Uterus (tissue), 4 donors: Measurements from ENCODE around the gene CMKLR1. TPM values are rescaled to one million over a fixed set of nuclear protein-coding genes. Genes with fewer than 3 reads are reported as not detected.

Experiments used
- DNase-seq, 2 donors: peaks; one replicate each; pipeline ENCODE4 v3.0.0-alpha.2; 2019 to 2020
- H3K27ac ChIP-seq, 2 donors: fragments of 200-600 bp; sonication (generic); 1 replicate in 1 of 2; 2 replicates in 1 of 2; pipeline ENCODE4 v1.5.1; 2016 to 2018
- H3K27me3 ChIP-seq, 2 donors: fragments of 200-600 bp; sonication (generic); one replicate each; pipeline ENCODE4 v1.5.1; 2018 to 2019; ENCODE audit warnings: control low read depth in 1 of 2
- H3K36me3 ChIP-seq, 2 donors: fragments of 200-600 bp; sonication (generic); one replicate each; pipeline ENCODE4 v1.5.1; 2019; ENCODE audit warnings: control low read depth in 1 of 2
- H3K4me1 ChIP-seq, 2 donors: fragments of 200-600 bp; sonication (generic); one replicate each; pipeline ENCODE4 v1.5.1; 2018 to 2019; ENCODE audit warnings: control low read depth in 1 of 2
- H3K4me3 ChIP-seq, 2 donors: fragments of 200-600 bp; sonication (generic); 1 replicate in 1 of 2; 2 replicates in 1 of 2; pipeline ENCODE4 v1.5.1; 2018 to 2019; ENCODE audit warnings: mild to moderate bottlenecking in 1 of 2
- H3K9me3 ChIP-seq, 2 donors: fragments of 200-600 bp; sonication (generic); one replicate each; pipeline ENCODE4 v1.5.1; 2019; ENCODE audit warnings: control low read depth in 1 of 2
- CTCF ChIP-seq, 4 experiments: fragments of 200-600 bp in 2 of 4; fragments of 450-650 bp in 2 of 4; sonication (generic) in 2 of 4; IDR thresholded peaks; one replicate each; pipeline ENCODE4 v1.5.1; 2016 to 2019; ENCODE audit warnings: antibody characterized with exemption in 4 of 4, mild to moderate bottlenecking in 2 of 4, moderate library complexity in 1 of 4
- POLR2A ChIP-seq, 2 donors: fragments of 450-650 bp; IDR thresholded peaks; one replicate each; pipeline ENCODE4 v1.6.1; 2016; ENCODE audit warnings: antibody characterized with exemption in 2 of 2, mild to moderate bottlenecking in 1 of 2, moderate library complexity in 1 of 2
- intact Hi-C: fragments of 100-400 bp; cut with DNase I; formaldehyde crosslinking; loops from one replicate; pipeline ENCODE4 v1.15.1; 2023; ENCODE audit warnings: low total_unique reads
- total RNA-seq, 4 donors: library from RNA; depleted of rRNA in 3 of 4; stranded (reverse); fragments of >200 nt in 3 of 4; gene quantifications; one replicate each; pipeline versions ENCODE4 v1.1.0 to v1.2.4, GENCODE V29; 2014 to 2023
- donor health status: DM: yes; HTN: yes; CAD: no.

The CMKLR1 gene
- total RNA-seq, 4 donors from 2014 or later, result 8.2 to 27.1 (median 11.5) TPM

GRCh38 chr12:108306506-108306905 lies 32.6 kb downstream of the CMKLR1 start:
- TF ChIP-seq CTCF (IDR thresholded peaks at IDR 0.05) (no peak), POLR2A (IDR thresholded peaks at IDR 0.05) (no peak)
- peak overlapping the region; percentile 84 to 90 for H3K27ac ChIP-seq
- H3K9me3 ChIP-seq, result no peaks in the 10 kb centered on the region
- H3K27me3 ChIP-seq, result no peaks in the 10 kb centered on the region
- H3K4me1 ChIP-seq, result peaks cover 3 to 20% of the 10 kb centered on the region in 2 donors
- no peak for DNase-seq
- H3K4me3 ChIP-seq, result no peak overlapping the region
- H3K36me3 ChIP-seq, result no peaks in the 10 kb centered on the region
- intact Hi-C loops, result no loop called here

DNA sequence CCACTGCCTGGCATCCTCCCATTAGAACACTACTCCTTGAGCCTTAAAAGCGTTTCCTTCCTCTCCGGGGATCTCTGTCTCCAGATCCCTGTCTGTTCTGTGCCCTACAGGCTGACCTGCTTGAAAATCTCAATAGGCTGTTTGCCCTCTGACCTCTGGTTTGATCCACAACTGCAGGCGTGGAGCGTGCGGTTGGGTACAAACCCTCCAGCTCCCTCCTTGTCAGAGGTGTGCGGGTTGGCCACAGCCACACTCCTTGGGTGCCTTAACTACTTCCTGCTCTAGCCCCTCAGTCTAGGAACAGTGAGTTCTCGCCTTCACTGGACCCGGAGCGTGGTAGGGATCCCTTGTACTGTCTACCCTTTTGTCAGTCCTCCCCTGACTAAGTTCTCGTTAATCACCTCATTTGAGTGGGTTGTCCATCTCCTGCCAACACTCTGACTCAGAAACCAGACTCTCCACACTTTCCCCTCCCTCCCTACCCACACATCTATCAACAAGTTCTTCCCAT lies 33.1 kb downstream of the CMKLR1 start:
- no peaks in the 10 kb centered on the region for H3K27me3 ChIP-seq
- DNase-seq, result peak; percentile 58 to 63
- H3K4me3 ChIP-seq, result peak overlapping the region; percentile 12
- H3K36me3 ChIP-seq, result no peaks in the 10 kb centered on the region
- peaks cover 3 to 20% of the 10 kb centered on the region in 2 donors for H3K4me1 ChIP-seq
- peak overlapping the region; percentile 84 to 90 for H3K27ac ChIP-seq
- H3K9me3 ChIP-seq, result no peaks in the 10 kb centered on the region
- TF ChIP-seq POLR2A (IDR thresholded peaks at IDR 0.05) (no peak), CTCF (IDR thresholded peaks at IDR 0.05) (no peak)
- intact Hi-C loops, result no loop called here

DNA sequence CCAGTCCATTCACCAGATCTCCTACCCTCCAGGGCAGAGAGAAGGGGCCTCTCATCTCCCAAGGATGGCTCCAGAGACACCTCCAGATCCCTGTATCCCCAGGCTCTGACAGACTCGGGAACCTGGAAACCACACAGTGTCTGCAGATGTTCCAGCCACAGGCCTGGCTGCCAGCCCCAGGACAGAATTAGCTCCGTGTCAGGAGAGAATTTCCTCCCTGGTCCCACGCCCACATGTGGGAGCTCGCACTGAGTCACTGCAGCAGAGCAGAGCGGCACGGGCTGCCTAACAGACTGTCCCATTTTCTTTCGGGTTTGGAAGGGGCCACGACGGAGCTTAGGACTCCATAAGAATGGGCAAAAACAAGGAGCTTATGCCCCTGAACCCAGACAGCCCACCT lies 33.6 kb downstream of the CMKLR1 start:
- peaks cover 3 to 20% of the 10 kb centered on the region in 2 donors for H3K4me1 ChIP-seq

GRCh38 chr12:108304633-108305032 lies 34.5 kb downstream of the CMKLR1 start:
- TF ChIP-seq CTCF (IDR thresholded peaks at IDR 0.05), result no peak
- no peak for TF ChIP-seq POLR2A (IDR thresholded peaks at IDR 0.05)
- intact Hi-C loops, result no loop called here
- no peaks in the 10 kb centered on the region for H3K36me3 ChIP-seq
- no peak overlapping the region for H3K4me3 ChIP-seq
- peaks cover 3 to 20% of the 10 kb centered on the region in 2 donors for H3K4me1 ChIP-seq
- no peaks in the 10 kb centered on the region for H3K9me3 ChIP-seq
- H3K27ac ChIP-seq, result peak overlapping the region; percentile 84 to 90
- no peaks in the 10 kb centered on the region for H3K27me3 ChIP-seq
- no peak for DNase-seq

More for the DNA sequence above, 33.6 kb downstream of the CMKLR1 start:
- TF ChIP-seq CTCF (IDR thresholded peaks at IDR 0.05) (no peak), POLR2A (IDR thresholded peaks at IDR 0.05) (peak; percentile 41 to 43)
- intact Hi-C loops, result no loop called here
- DNase-seq, result peak; percentile 94 to 96
- Histone ChIP-seq H3K27me3 (no peaks in the 10 kb centered on the region), H3K4me3 (peak overlapping the region; percentile 12), H3K9me3 (no peaks in the 10 kb centered on the region), H3K36me3 (no peaks in the 10 kb centered on the region), H3K27ac (peak overlapping the region; percentile 84 to 90)

DNA sequence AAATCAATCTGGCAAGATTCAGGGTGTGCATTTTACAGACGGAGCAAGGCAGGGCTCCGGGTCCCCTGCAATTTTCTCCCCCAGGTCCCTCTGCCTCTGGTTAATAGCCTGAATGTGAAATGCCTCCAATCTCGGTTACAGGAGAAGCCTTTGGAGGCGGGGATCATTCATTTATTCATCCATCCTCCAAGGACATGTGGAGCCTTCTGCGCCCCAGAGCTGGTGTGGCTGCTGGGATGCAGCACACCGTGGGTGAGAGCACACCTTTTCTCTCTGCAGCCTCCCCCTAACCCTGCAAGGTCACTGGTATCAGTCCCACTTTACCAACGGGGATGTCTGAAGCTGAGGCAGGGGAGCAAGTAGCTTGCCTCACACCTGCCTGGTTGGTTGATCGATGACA lies 35.4 kb downstream of the CMKLR1 start:
- no peaks in the 10 kb centered on the region for H3K9me3 ChIP-seq
- intact Hi-C loops, result no loop called here
- no peaks in the 10 kb centered on the region for H3K36me3 ChIP-seq
- no peaks in the 10 kb centered on the region for H3K27me3 ChIP-seq
- peak overlapping the region; percentile 84 to 90 for H3K27ac ChIP-seq
- H3K4me3 ChIP-seq, result no peak overlapping the region
- TF ChIP-seq CTCF (IDR thresholded peaks at IDR 0.05), result no peak
- TF ChIP-seq POLR2A (IDR thresholded peaks at IDR 0.05), result no peak
- H3K4me1 ChIP-seq, result peaks cover 3 to 20% of the 10 kb centered on the region in 2 donors
- no peak for DNase-seq
